Stimulated activated CD8-positive, alpha-beta memory T cell treated with anti-CD3 and anti-CD28 coated beads, Interleukin-12 subunit alpha, Interleukin-12 subunit beta, amount 100 ng/mL, for 1 hour (primary cell): ENCODE measurements around the gene KCNJ18.
"Not testable (repeated sequence)": the region's sequence is repeated elsewhere in the genome, so short reads cannot be mapped to it uniquely, and the experiment has no call there.

Experiments used
- DNase-seq: peaks from one replicate; pipeline ENCODE4 v3.0.0-alpha.2; 2020; ENCODE audit warnings: low read depth

The KCNJ18 gene

GRCh38 chr17:21691883-21692703, at the start of gene KCNJ18:
TSS of gene KCNJ18 (plus strand) at chr17:21692523. CDS start at chr17:21702787, 10,264 bp downstream.
- not testable (repeated sequence) for DNase-seq

DNA sequence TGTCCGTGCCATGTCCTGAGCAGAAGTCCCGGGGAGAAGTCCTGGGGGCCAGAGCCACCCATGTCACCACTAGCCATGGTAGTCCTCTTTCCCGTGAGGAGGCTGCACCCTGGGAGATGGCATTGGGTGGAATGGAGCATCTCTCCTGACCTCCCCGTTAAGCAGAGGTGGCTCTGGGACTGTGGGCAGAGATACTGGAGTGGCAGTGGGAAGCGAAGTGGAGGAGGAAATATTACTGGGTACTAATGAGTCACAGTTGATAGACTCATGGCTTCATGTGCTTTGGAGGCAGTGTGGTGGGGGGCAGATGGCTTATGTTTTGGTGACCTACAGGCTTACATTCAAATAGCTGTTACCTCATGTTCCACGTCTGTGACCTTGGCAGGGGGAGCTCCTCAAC, 44.2 kb upstream of the KCNJ18 start:
- DNase-seq: not testable (repeated sequence)

DNA sequence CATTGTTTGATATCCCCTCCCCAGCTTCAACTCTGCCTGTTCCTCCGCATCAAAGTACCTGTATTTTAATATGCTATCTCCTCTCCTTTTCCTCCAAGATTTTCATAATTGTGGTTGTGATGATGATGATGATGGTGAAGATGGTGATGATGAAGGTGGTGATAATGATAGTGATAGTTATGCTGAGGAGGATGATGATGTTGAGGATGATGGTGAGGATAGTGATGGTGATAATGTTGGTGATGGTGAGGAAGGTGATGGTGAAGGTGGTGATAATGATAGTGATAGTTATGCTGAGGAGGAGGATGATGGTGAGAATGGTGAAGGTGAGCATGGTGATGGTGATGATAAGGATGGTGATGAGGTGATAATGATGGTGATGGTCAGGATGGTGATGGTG, 42.3 kb upstream of the KCNJ18 start:
- DNase-seq: not testable (repeated sequence)

- not testable (repeated sequence) for DNase-seq
Observed at GRCh38 chr17:21652049-21652448, 40.3 kb upstream of the KCNJ18 start.

GRCh38 chr17:21653211-21653610, 39.1 kb upstream of the KCNJ18 start:
- not testable (repeated sequence) for DNase-seq

GRCh38 chr17:21656518-21657309, 35.6 kb upstream of the KCNJ18 start:
- not testable (repeated sequence) for DNase-seq

GRCh38 chr17:21659635-21660034, 32.7 kb upstream of the KCNJ18 start:
- DNase-seq: not testable (repeated sequence)

GRCh38 chr17:21661455-21661854, 30.9 kb upstream of the KCNJ18 start:
- DNase-seq: not testable (repeated sequence)

GRCh38 chr17:21663166-21663565, 29.2 kb upstream of the KCNJ18 start:
- DNase-seq: not testable (repeated sequence)

DNA sequence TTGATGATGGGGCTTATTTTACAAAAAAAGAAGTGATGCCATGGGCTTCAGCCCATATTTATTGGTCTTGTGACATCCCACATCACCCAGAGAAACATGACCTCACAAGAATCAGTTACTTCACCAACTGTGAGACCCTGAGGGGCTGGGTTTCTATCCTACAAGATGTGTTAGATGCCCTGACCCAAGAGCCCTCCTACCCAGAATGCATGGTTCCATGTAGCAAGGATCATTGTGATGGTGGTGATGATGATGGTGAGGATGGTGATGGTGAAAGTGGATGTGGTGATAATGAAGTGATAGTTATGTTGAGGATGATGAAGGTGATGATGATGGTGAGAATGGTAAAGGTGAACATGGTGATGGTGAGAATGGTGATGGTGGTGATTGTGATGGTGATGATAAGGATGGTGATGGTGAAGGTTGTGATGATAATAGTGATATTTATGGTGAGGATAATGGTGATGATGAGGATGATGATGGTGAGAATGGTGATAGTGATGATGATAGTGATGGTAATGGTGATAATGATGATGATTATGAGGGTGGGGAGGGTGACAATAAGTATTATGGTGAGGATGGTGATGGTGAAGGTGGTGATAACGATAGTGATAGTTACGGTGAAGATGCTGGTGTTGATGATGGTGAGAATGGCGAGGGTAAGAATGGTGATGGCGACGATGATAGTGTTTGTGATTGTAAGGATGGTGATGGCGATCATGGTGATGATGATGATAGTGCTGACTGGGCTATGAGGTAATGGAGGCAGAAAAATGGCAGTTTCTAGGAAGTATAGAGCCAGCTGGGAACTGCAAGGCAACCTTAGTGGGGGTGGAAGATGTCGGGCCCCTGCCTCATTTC, 28.5 kb upstream of the KCNJ18 start:
- not testable (repeated sequence) for DNase-seq

DNA sequence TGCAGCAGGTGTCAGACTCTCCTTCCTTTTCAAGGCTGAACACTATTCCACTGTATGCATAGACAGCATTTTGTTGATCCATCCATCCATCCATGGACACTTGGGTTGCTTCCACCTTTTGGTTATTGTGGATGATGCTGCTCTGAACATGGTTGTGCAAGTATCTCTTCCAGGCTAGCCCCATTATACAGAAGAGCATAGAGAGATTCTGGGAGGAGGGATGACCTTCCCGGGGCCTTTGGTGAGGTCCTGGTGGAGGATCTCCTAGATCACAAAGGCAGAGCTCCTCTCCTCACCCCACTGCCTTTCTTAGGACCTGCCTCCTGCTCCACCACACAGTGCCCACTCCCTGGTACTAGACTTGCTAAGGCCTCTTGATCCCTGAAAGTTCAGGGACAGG, 27.2 kb upstream of the KCNJ18 start:
- DNase-seq: not testable (repeated sequence)

- DNase-seq: not testable (repeated sequence)
Observed at GRCh38 chr17:21665935-21666493, 26.3 kb upstream of the KCNJ18 start.

- DNase-seq: not testable (repeated sequence)
Observed at GRCh38 chr17:21666711-21667412, 25.5 kb upstream of the KCNJ18 start.

DNA sequence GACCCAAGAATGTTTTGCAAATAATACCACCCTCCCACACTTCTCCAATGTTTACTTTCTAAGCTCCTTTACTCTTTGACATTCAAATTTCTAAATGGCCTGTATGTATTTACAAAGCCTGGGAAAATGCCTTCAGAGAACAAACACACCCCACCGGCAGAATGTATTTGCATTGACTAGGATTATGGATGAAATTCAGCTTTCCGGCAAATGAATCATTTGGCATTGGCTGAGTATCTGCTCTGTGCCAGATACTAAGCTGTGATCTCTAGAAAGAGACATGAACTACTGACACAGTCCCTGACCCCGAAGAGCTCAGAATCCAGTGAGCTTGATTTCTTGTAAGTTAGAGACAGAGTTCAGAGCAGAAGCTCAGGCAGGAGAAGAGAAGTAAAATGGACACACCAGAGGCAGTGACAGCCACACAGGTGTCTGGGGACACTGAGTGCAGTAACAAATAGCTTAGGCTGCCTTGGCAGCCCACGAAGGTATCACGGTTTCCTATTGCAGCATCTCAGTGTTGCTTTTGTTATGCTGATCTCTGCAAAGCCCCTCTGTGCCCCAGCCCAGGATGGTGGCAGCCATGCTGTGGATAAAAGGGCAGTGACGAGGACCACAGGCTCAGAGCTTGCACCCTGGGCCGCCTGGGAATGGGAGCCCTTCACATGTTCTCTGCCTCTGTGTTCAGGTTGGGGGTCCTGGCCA, 24.8 kb upstream of the KCNJ18 start:
- DNase-seq: not testable (repeated sequence)

- DNase-seq: not testable (repeated sequence)
Observed at GRCh38 chr17:21668118-21668488, 24.2 kb upstream of the KCNJ18 start.

- not testable (repeated sequence) for DNase-seq
Observed at GRCh38 chr17:21668746-21669508, 23.4 kb upstream of the KCNJ18 start.

DNA sequence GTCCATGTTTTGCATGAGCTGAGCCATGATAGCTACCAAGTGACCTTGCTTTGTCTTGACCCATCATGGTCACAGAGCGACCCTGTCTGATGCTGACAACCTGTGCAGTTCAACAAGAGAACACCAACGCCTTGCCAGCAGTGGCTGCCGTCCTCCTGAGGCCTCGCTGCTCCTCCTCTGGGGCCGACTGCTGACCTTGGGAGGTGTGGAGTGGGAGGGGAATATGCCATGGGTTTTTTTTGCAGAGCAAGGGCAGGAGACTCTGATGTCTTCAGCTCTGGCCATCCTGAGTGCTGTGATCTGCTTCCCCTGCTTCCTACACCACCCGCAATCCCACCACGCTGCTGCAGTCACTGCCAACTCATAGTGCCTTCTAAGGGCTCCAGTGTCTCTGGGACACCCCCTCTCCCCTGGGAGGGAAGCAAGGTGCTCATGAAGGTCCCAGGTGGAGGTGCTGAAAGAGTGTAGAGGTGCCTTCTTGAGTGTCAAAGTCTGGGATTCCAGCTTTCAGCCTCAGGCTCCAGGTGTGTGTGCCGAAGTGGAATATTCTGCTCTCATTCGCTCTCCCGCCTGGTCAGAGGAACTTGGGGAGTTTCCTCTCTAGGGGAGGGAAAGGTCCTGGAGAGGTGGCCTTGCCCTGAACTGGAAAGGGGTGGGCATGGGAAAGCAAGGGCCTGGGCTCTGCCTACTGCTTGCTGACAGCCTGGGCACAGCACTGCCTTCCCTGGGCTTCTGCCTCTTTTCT, 22.5 kb upstream of the KCNJ18 start:
- DNase-seq: not testable (repeated sequence)

DNA sequence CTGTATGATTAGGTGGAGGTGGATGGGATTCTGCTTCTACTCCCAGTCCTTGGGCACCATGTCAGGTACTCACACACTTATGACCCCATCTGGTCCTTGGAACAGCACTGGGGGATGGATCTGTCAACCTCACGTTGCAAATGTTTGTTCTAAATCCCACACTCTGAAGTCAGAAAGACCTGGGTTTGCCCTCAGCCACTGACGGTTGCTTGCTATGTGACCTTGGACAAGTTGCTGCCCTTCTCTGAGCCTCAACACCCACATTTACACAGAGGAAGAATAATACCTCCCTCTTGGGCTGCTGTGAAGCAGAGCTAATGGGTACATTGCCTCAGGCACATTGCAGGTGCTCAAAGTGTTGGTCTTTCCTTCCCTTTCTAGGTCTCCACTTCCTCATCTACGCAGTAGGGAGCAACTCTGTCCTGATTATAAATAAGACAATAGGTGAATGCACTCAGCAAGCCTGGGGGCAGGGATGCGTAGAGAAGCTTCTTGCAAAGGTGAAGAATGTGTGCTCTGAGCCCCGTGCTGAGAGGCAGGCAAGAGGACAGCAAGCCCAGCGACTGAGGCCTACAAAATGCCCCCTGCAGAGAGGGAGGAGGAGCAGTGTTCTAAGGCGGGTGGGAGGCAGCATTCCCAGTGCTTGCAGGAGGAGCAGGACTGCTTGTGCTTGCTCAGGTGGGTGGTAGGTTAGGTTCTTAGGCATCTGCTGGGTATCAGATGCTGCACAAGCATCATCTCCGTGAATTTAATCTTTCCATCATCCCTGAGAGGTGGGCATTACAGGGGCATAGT, 21.8 kb upstream of the KCNJ18 start:
- not testable (repeated sequence) for DNase-seq
